HG02870 (cell line): ENCODE results near the gene TMEM255A.

Experiments used
- ATAC-seq: cut with Tn5 transposase; IDR thresholded peaks from one replicate; pipeline ENCODE4 v1.9.1; 2021; ENCODE audit warnings: mild to moderate bottlenecking, moderate library complexity; ENCODE audit not compliant: unreplicated experiment

The TMEM255A gene

DNA sequence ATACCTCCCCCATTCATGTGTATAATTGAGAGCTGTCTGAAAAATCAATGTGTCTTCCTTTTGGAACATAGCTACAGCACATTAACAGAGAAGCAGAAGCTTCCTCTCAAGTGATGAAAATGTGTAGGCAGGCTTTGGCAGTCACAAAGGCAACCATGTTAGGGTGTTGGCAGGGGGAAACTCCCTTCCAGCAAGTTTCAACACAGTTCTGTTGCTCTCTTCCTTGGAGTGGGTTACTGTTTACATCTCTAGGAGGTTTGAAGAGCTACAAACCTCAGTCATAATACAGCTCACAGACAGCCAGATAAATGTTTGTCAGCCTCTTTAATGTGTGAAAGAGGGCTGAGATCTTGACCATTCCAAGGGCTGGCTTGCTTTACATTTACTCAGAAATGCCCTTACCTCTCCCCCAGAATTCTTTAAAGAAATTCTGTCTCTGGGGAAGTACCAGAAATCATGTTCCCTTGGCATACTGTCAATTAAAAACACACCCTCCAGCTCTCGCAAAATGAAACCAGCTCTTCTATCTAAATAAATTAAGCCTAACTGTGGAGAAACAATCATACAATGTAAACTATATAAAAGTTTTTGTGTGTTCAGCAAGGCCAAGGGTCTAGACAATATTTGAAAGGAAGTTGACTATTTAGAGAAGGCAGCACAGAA lies 41.8 kb downstream of the TMEM255A start:
- ATAC-seq, result no peak

DNA sequence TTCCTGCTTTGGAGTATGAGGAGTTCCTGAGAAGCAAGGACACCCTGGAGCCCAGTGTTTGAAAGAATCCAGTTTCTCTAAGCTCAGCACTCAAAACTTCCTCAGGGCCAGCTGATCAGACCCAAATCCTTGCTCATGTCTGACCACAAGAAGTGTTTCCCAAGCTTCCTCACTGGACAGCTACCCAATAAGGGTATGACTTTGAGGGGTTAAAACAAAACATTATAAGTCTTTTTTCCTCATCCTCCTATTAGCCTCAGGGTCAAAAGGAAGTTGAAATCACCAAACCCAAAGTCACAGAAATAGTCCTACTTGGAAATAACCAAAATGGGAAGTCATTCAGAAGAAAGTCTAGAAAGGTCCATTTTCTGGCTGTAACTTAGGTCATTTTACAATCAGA lies 46.9 kb downstream of the TMEM255A start:
- ATAC-seq, result no peak

DNA sequence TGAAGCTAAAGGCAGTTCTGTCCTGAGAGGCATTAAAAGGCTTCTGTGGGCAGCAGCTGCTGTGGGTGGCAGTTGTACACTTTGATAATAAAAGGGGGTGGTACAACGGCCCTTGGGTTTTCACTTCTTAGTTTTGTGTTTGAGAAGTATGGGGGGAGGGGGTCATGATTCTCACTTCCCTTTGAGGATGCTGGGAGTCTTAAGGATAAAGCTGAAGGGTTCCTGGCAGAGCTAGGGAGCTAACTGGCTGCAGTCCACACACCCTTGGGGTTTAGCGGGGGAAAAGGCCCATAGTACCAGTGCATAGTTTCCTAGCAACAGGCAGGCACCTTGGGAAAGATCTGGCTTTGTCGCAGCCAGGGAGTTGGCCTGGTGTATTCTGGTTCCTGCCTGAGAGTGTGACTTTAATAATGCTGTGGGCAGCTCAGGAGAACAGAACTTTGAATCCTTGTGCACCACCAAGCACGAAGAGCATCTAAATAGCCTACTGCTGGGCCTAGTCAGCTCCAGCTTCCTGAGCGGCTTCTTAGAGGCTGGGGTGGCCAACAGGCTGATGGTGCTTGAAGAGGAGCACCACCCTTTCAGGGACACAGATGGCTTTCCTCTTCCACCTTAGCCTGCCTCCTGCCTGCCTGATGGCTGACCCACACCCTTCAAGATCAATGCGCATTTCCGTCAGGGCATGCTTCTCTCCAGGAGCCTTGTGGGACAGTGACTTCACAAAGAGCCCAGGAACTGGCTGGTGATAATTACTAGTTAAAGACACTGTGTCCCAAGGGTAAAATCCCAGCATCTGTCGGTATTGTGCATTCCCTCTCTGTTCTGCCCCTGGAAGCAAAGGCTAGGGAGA lies 48.2 kb downstream of the TMEM255A start:
- no peak for ATAC-seq

DNA sequence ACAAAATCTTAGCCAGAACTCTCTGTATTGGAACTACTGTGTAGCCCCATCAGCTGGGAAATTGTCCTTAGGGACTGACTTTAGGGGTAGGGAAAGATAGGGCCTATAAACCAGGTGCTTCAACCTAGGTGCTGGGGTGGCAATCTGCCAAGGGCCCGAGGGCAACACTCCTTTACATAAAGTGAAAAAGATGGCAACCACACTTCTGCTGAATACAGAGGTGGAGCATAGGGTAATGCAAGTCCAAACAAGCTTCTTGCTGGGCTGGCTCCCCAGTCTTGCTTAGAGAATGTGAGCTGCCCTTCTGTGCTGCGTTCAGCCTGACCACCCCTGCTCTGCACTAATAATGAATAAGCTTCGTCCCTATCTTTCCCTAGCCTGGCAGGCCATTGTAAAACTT lies 50.9 kb downstream of the TMEM255A start:
- ATAC-seq, result no peak

DNA sequence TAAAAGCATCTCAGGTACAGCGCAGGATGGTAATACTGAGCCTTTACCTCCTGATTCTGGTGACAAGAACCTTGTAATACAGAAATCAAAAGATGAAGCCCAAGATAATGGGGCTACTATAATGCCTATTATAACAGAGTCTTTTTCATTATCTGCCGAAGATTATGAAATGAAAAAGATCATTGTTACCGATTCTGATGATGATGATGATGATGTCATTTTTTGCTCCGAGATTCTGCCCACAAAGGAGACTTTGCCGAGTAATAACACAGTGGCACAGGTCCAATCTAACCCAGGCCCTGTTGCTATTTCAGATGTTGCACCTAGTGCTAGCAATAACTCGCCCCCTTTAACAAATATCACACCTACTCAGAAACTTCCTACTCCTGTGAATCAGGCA lies 57.5 kb downstream of the TMEM255A start:
- no peak for ATAC-seq

DNA sequence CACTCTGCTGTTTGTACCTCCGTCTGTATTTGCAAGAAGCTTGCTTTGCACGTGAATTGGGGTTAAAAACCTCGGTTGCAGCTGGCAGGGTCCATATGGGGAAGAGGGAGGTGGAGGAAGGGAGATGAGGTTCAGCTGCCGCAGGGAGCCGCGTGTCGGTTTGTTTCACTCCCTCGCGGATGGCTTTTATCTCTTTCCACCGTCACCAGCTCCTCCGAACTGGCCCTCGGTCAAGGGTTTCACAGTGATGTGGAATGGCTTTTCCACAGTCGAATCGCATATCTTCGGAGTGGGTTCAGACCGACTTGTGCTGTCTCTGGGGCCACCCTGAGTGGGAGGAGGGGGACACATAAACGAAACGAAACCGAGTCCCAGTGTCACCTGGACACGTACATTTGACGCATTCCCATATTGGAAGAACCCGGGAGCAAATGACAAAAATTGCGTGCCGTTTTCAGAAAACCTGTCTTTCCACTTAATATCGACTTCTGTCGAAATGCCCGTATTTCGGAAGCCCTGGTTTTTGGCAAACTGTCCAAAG lies 59.7 kb downstream of the TMEM255A start:
- ATAC-seq, result no peak

DNA sequence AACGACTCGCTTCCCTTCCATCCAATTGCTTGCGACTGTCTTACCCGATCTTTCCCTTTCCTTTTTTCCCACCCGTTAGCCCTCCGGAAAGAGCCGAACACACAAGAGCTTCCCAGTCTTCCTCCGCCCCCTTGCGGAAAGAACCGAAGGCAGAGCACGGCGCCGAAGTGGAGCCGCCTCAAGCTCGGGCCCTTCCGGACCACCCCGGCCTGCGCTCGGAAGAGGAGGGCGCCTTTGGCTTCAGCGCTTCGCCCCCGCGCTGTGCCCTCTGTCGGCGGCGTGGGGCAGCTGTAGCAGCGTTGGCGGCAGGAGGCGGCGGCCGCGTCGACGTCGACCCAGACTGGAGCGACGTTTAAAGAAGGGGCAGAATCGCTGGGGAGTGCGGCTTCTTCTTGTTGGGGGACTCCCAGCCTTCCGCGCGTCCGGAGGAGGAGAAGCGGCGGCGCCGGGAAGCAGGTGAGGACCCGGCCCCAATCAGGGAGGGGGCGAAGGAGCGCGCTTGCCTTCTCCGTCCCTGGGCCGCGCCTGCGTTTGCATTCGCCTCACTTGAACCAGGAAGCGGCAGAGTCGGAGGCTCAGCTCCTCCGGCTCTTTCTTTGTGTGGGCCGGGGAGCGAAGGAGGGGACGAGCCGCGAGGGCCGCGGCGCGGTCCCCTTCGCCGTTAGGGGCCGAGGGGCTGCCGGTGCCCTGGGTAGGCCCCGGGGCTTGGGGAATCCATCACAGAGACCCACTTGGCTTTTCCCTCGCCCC lies 60.6 kb downstream of the TMEM255A start, which contains the start of gene ZBTB33:
Gene ZBTB33, plus strand, starts transcription at position 291 of the 750 bp plus-strand sequence. CDS start 2,604 bp downstream, outside the sequence.
- ATAC-seq, result peak; percentile 92

DNA sequence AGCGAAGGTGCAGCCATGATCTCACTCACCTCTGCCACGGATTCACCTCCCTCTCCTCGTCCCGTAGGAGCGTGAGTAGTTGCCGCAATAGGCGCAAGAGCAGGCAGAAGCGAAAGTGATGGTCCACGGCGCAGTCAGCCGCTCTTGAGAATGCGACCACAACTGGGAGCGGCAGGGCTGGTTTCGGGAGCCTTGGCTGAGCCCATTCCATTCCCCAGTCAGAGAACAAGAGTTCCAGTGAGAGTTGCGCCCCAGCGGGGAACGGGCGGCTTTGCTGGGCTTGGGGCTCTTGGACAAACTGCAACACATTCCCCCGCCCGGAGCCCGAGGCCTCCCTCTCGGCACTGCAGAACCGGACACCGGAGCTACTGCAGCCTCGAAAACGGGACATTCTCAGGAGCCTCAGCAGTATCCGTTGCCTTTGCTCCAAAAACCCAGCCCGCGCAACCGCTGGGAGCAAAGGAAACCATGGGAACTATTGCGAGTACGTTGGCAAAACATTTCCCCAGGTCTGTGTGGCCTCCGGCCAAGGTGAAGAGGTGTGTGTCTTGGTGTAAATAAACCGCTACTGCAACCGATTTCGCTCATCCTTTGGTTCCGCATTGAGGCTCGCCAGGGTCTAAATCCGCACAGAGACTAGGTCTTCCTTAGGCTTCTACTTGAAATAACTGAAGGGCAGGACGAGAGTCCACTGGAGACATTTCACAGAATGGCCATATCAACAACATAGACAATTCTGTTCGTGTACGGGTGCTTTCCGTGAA lies 66.3 kb downstream of the TMEM255A start:
- ATAC-seq, result peak; percentile 77

DNA sequence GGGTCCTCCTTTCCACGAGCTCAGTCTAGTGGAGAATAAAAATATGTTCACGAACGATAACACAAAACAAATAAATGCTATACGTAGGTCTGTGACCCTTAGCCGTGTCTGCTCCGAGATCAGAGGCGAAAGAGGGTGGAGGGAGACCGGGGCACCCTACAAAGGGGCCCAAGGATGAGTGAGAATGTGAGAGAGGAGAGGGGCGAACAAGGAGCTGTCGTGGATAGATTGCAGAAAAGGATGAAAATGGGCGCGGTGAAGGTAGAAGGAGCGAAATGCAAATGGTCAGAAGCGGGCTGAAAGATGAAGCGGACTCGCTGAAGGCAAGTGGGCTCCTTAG lies 66.9 kb downstream of the TMEM255A start:
- ATAC-seq, result no peak

DNA sequence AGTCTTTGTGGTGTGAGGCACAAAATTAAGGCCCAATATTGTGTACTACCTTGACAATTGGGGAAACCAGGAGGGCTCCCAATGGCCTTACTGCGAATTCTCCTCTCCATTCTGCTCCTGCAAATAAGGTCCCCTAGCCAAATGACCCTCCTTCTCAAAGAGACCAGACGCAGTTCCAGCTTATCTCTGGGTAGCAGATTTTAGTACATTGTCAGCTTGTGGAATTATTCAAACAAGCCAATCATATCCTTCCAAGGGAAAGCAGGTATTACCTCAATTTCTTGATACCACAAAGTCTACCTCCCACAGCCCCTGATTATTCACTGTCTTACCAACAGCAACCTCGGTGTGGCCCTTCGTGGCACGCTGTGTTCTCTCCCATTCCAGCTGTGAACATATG lies 68.4 kb downstream of the TMEM255A start:
- no peak for ATAC-seq

DNA sequence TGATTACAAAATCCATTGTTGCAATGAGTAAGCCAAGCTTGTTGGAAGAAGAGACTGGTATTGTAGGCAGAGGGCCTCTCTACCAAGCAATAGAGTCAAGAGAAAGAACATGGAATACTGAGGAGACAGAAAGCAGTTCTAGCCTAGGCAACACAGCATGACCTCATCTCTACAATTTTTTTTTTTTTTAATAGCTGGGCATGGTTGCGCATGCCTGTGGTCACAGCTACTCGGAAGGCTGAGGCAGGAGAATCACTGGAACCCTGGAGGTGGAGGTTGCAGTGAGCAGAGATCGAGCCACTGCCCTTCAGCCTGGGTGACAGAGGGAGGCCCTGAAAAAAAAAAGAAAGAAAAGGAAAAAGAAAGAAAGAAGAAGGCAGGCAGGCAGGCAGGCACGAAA lies 72.3 kb downstream of the TMEM255A start:
- no peak for ATAC-seq

DNA sequence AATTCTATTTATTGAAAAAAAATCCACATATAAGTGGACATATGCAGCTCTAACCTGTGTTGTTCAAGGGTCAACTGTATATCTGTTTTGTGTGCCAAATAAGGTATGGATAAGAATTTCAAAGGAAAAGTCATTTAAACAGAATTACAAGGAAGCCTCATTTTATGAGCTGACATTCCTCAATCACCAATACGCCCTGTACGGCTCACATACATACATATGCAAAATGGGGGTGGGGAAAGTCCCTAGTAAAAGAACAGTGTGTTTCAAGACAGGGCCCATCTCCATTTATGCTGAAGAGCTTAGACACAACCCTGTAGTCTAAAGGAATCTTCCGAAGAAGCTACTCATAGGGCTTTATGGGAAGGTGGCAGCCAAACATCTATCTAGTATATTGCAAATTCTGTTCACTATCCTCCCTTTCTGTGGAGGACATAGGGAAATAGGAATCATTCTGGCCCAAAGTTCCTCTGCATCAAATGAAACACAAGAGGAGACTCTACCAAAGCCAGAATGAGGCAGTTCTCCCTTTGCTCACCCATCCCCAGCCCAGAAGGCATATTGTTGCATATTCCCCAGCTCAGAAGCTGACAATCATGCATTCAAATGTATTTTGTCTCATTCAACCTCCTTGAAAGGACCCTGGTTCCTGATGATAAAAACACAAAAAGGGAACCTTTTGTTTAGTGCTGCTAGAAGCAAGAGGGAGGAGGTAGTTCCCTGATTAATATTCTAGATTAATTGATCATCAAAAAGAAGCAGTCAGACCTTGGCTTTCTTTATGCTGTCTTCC lies 74.4 kb downstream of the TMEM255A start:
- no peak for ATAC-seq

DNA sequence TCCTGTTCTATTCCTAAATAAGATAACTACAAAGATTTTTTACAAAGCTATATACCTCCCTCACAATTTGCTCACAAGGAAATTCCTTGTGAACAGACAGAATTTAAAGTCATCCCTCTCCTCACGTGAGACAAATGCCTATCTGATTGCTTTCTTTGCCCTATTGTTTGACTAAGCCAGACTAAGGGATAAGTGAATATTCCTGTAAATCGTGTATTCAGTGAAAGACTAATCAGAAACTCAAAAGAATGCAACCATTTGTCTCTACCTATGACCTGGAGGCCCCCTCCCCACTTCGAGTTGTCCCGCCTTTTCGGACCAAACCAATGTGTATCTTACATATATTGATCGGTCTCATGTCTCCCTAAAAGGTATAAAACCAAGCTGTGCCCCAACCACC lies 76.0 kb downstream of the TMEM255A start:
- no peak for ATAC-seq

DNA sequence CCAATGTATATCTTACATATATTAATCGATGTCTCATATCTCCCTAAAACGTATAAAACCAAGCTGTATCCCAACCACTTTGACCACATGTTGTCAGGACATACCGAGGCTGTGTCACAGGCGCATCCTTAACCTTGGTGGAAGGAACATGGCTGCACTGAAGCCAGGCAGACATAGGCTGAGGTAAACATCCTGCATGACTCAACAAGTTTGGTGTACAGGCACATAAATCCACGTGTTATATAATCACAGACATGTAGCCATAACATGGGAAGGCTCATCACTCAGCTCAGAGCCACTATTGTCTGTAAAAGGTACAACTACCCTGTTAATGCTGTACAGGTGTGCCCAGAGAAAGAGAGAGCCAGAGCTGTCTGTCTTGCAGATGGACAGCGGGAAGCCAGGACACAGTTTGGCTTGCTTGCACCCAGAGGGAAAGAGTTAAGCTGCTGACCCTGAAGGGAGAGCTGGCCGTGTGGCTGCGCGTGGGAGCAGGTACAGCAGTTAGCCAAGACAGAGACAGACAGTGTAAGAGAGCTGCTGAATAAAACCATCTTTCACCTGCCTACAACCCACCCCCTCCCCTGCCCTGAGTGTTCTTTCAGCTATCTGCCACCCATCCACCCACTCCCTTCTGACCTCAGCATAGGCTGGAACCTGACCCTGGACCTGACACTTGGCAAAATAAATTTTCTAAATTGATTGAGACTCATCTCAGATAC lies 82.9 kb downstream of the TMEM255A start:
- ATAC-seq, result no peak

DNA sequence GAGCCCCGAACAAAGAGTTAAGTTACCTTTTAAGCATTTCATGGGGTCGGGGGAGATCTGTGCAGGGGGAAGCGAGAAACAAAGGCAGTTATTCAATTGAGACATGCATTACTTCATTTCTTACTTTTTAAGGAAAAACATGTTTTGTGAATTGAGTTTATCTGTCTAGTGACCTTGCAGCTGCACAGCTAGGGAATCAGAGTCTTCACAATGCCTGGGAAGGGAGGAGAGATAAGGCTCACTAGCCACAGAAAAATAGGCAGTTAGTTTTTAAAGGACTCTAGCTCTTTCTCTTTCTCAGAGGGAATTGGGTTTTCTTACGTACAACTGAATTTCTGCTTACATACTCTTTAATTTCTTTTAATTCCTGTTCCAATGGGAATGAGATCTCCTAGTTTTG lies 86.9 kb downstream of the TMEM255A start:
- ATAC-seq, result no peak

DNA sequence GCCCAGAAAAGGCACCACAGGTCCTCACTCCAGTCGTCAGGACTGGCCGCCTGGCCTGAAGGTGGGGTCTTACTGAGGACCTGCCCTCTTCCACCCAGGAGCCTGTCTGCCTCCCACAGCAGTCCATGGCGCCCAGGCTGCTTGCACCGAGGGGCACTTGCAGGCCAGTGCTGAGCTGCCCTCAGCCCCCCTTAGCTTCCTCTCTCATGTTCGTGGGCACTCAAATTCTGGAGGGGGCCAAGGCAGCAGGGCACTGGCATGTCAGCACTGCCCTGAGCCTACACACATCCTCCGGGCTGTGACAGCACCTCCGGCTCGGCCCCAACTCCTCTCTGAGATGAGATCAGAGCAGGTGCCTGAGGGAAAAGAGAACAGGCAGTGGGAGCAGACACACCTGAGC lies 87.9 kb downstream of the TMEM255A start:
- no peak for ATAC-seq

DNA sequence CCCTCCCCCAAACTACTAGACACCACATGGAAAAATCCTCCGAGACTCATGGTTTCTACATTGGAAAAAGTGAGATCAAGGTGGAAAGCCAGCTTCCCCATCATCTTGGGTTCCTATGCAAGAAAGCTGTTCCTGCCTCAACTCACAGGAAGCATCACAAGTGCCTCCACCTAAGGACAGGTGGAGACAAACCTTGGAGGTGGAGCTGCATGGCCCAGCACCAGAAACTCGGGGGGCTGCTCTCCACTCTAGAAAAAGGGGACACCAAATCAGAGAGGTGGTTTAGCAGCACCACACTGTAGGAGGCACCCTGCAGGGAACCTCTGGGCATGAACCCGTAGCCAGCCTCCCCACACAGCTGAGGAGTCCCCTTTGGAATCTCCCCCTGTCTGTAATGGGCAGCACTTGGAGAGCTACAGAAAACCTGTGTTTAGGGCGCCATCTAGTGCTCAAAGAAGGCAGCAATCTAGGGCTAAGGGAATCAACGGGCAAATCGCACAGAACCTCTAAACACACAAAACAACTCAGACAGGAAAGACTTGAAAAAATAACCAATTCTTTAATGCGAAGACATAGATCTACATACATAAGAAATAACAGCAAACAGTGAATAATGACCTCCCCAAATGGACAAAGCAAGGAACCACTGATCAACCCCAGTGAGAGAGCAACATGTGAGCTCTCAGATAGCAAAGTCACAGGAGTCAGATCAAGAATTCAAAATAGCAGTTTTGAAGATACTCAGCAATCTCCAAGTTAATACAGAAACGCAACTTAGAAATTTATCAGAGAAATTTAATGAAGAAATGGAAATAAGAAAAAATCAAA lies 97.6 kb downstream of the TMEM255A start:
- peak; percentile 82 for ATAC-seq
